HEK293 (cell line): ENCODE results near the gene MSMP.

Experiments used
- CTCF ChIA-PET: fragments of 350-600 bp; formaldehyde crosslinking; extraction: SDS; loops from one replicate; lab custom pipeline; 2021; ENCODE audit warnings: antibody characterized with exemption; lab: Yijun Ruan, JAX
- POLR2A ChIA-PET: fragments of 300-600 bp; formaldehyde crosslinking; extraction: SDS; loops from one replicate; lab custom pipeline; 2020; ENCODE audit warnings: antibody characterized with exemption, inconsistent platforms; lab: Yijun Ruan, JAX
- H3K27ac ChIP-seq: fragments of 200-500 bp; sonication (Bioruptor generic); 2 replicates; pipeline ENCODE4 v1.5.1; 2014; ENCODE audit warnings: low read depth, low read length, control low read depth, inconsistent platforms; ENCODE audit errors: extremely low read depth
- H3K36me3 ChIP-seq, 2 experiments: fragments of 200-500 bp in 1 of 2; sonication (Bioruptor generic) in 1 of 2; 1 replicate in 1 of 2; 2 replicates in 1 of 2; pipeline ENCODE4 v1.5.1; 2014 to 2017; ENCODE audit warnings: inconsistent platforms in 2 of 2, low read length in 2 of 2; ENCODE audit not compliant: control insufficient read depth in 2 of 2, insufficient read depth in 1 of 2
- H3K4me1 ChIP-seq: fragments of 200-500 bp; sonication (Bioruptor generic); 2 replicates; pipeline ENCODE4 v1.5.1; 2014; ENCODE audit warnings: mild to moderate bottlenecking, low read length, inconsistent platforms; ENCODE audit not compliant: control insufficient read depth, insufficient read depth
- H3K4me3 ChIP-seq: 2 replicates; pipeline ENCODE4 v1.5.1; 2011; ENCODE audit warnings: low read depth, mild to moderate bottlenecking, control low read depth, low read length, moderate library complexity
- H3K9me3 ChIP-seq: fragments of 200-500 bp; sonication (Bioruptor generic); 2 replicates; pipeline ENCODE4 v1.5.1; 2014; ENCODE audit warnings: low read depth, low read length, inconsistent platforms; ENCODE audit not compliant: control insufficient read depth, insufficient read depth
- EGR2 ChIP-seq: fragments of 450-650 bp; formaldehyde crosslinking; IDR thresholded peaks from 2 replicates; pipeline ENCODE4 v1.5.1; 2016; ENCODE audit warnings: low read depth, missing biosample characterization, missing genetic modification characterization
- HOXD13 ChIP-seq: sonication (generic); formaldehyde crosslinking; IDR thresholded peaks from 2 replicates; pipeline ENCODE4 v1.8.0; 2022; ENCODE audit warnings: missing genetic modification reagents, borderline replicate concordance
- KLF9 ChIP-seq: fragments of 450-650 bp; formaldehyde crosslinking; IDR thresholded peaks from 2 replicates; pipeline ENCODE4 v1.5.1; 2016; ENCODE audit warnings: missing biosample characterization, missing genetic modification characterization, low read depth
- PRDM10 ChIP-seq: fragments of 450-650 bp; formaldehyde crosslinking; IDR thresholded peaks from 2 replicates; pipeline ENCODE4 v1.5.1; 2016; ENCODE audit warnings: missing biosample characterization, missing genetic modification characterization
- RBAK ChIP-seq: fragments of 450-650 bp; formaldehyde crosslinking; IDR thresholded peaks from 2 replicates; pipeline ENCODE4 v1.5.1; 2016; ENCODE audit warnings: missing biosample characterization, missing genetic modification characterization
- SP2 ChIP-seq: fragments of 450-650 bp; formaldehyde crosslinking; IDR thresholded peaks from 2 replicates; pipeline ENCODE4 v1.5.1; 2016; ENCODE audit warnings: missing biosample characterization, missing genetic modification characterization
- SP7 ChIP-seq: fragments of 450-650 bp; formaldehyde crosslinking; IDR thresholded peaks from 2 replicates; pipeline ENCODE4 v1.5.1; 2016; ENCODE audit warnings: missing biosample characterization, missing genetic modification characterization
- ZBTB17 ChIP-seq: fragments of 450-650 bp; formaldehyde crosslinking; IDR thresholded peaks from 2 replicates; pipeline ENCODE4 v1.5.1; 2016; ENCODE audit warnings: missing biosample characterization, missing genetic modification characterization
- ZNF133 ChIP-seq: fragments of 450-650 bp; formaldehyde crosslinking; IDR thresholded peaks from 2 replicates; pipeline ENCODE4 v1.5.1; 2016; ENCODE audit warnings: missing biosample characterization, missing genetic modification characterization
- ZNF148 ChIP-seq: fragments of 450-650 bp; formaldehyde crosslinking; IDR thresholded peaks from 2 replicates; pipeline ENCODE4 v1.5.0; 2017; ENCODE audit warnings: missing biosample characterization, missing genetic modification characterization, borderline replicate concordance
- ZNF184 ChIP-seq: fragments of 450-650 bp; IDR thresholded peaks from 2 replicates; pipeline ENCODE4 v1.5.1; 2018; ENCODE audit warnings: missing biosample characterization, mild to moderate bottlenecking, missing genetic modification characterization
- ZNF239 ChIP-seq: fragments of 450-650 bp; formaldehyde crosslinking; IDR thresholded peaks from 2 replicates; pipeline ENCODE4 v1.5.1; 2016; ENCODE audit warnings: missing biosample characterization, missing genetic modification characterization
- ZNF280D ChIP-seq: fragments of 450-650 bp; formaldehyde crosslinking; IDR thresholded peaks from 2 replicates; pipeline ENCODE4 v1.5.1; 2016; ENCODE audit warnings: missing biosample characterization, missing genetic modification characterization
- ZNF341 ChIP-seq: fragments of 450-650 bp; formaldehyde crosslinking; IDR thresholded peaks from 2 replicates; pipeline ENCODE4; 2016; ENCODE audit warnings: low read depth, missing biosample characterization, missing genetic modification characterization
- ZNF398 ChIP-seq: fragments of 450-650 bp; formaldehyde crosslinking; IDR thresholded peaks from 2 replicates; pipeline ENCODE4 v1.5.1; 2017; ENCODE audit warnings: missing biosample characterization, missing genetic modification characterization
- ZNF510 ChIP-seq: fragments of 450-650 bp; formaldehyde crosslinking; IDR thresholded peaks from 2 replicates; pipeline ENCODE4 v1.5.1; 2018; ENCODE audit warnings: mild to moderate bottlenecking, missing genetic modification characterization, missing biosample characterization; ENCODE audit not compliant: insufficient replicate concordance
- ZNF549 ChIP-seq: fragments of 450-650 bp; IDR thresholded peaks from 2 replicates; pipeline ENCODE4 v1.5.1; 2018; ENCODE audit warnings: missing biosample characterization, missing genetic modification characterization, mild to moderate bottlenecking, inconsistent platforms, moderate library complexity
- ZNF610 ChIP-seq: fragments of 450-650 bp; formaldehyde crosslinking; IDR thresholded peaks from 2 replicates; pipeline ENCODE4 v1.5.1; 2016; ENCODE audit warnings: missing biosample characterization, missing genetic modification characterization, borderline replicate concordance
- ZNF670 ChIP-seq: fragments of 450-650 bp; formaldehyde crosslinking; IDR thresholded peaks from 2 replicates; pipeline ENCODE4 v1.5.1; 2016; ENCODE audit warnings: missing biosample characterization, missing genetic modification characterization, low read depth
- ZSCAN4 ChIP-seq: fragments of 450-650 bp; formaldehyde crosslinking; IDR thresholded peaks from 2 replicates; pipeline ENCODE4 v1.5.1; 2017; ENCODE audit warnings: missing biosample characterization, missing genetic modification characterization

Gene MSMP

GRCh38 chr9:35729101-35729500 is 25.0 kb downstream of the MSMP start:
- POLR2A ChIA-PET = interaction anchor here (0.6 to 1.7 kb wide), 3 partner anchors 28 to 626 kb away, joined by 3 to 4 read pairs (median 3); partner anchors contain the start of gene STOML2
- TF ChIP-seq ZNF398 (tag by site-specific recombination) (no peak), ZSCAN4 (tag by site-specific recombination) (no peak), ZNF133 (no peak), SP7 (no peak), RBAK (tag by site-specific recombination) (no peak), KLF9 (tag by site-specific recombination) (no peak), ZNF610 (tag by site-specific recombination) (no peak), HOXD13 (CRISPR knock-in tag) (no peak)
- peaks cover 5 to 56% of the 10 kb centered on the region in 2 experiments; a peak in 2 of 3 replicates for H3K36me3 ChIP-seq
- no peak overlapping the region for H3K27ac ChIP-seq
- CTCF ChIA-PET = interaction anchor here (0.6 to 8.0 kb wide), 18 partner anchors 8 to 240 kb away, joined by 3 to 88 read pairs (median 5); partner anchors contain the start of genes CCDC107 and RMRP
- no peak overlapping the region for H3K4me3 ChIP-seq
- no peaks in the 10 kb centered on the region for H3K9me3 ChIP-seq
- peaks cover 13% of the 10 kb centered on the region for H3K4me1 ChIP-seq

GRCh38 chr9:35728041-35728971 is 25.8 kb downstream of the MSMP start:
- POLR2A ChIA-PET = interaction anchor here (0.6 to 1.9 kb wide), 15 partner anchors 9 to 625 kb away, joined by 3 to 11 read pairs (median 3); partner anchors contain the start of genes ARHGEF39, CCDC107, RMRP and STOML2
- Histone ChIP-seq H3K4me3 (no peak overlapping the region), H3K4me1 (peaks cover 6% of the 10 kb centered on the region; the same call in 1 of the 2 replicates), H3K27ac (no peak overlapping the region), H3K9me3 (no peaks in the 10 kb centered on the region), H3K36me3 (peaks cover 10 to 58% of the 10 kb centered on the region in 2 experiments)
- CTCF ChIA-PET = interaction anchor here (0.6 to 8.0 kb wide), 20 partner anchors 8 to 125 kb away, joined by 3 to 88 read pairs (median 4); partner anchors contain the start of genes CCDC107 and RMRP
- TF ChIP-seq SP2 (tag by site-specific recombination) = no peak
- TF ChIP-seq ZNF510 = no peak
- TF ChIP-seq ZBTB17 (tag by site-specific recombination) = no peak
- no peak for TF ChIP-seq PRDM10 (tag by site-specific recombination)
- no peak for TF ChIP-seq ZNF184
- TF ChIP-seq ZNF239 = no peak
- no peak for TF ChIP-seq ZNF148 (tag by site-specific recombination)
- no peak for TF ChIP-seq ZNF549 (tag by site-specific recombination)
- no peak for TF ChIP-seq ZNF280D (tag by site-specific recombination)
- peak; percentile 31; the same call in 1 of the 2 replicates for TF ChIP-seq ZNF341
- TF ChIP-seq ZNF670 = no peak
- TF ChIP-seq EGR2 (tag by site-specific recombination) = no peak
